Stomach (tissue), 4 donors: ENCODE measurements around the gene UST.

Source experiments
- CTCF ChIP-seq, 7 experiments: fragments of 450-650 bp in 4 of 7; fragments of 200-600 bp in 3 of 7; sonication (generic) in 3 of 7; IDR thresholded peaks; one replicate each; pipeline ENCODE4 v1.5.1; 2016 to 2019; ENCODE audit warnings: antibody characterized with exemption in 7 of 7, control low read depth in 2 of 7, mild to moderate bottlenecking in 1 of 7
- EP300 ChIP-seq: sonication (generic); formaldehyde crosslinking; IDR thresholded peaks from one replicate; pipeline ENCODE4 v1.6.1; 2017; ENCODE audit warnings: antibody characterized with exemption
- POLR2A ChIP-seq, 4 donors: fragments of 450-650 bp; IDR thresholded peaks; one replicate each; pipeline ENCODE4 v1.6.1; 2016; ENCODE audit warnings: antibody characterized with exemption in 4 of 4, control low read depth in 2 of 4, mild to moderate bottlenecking in 1 of 4, moderate library complexity in 1 of 4
- POLR2AphosphoS5 ChIP-seq, 3 donors: sonication (generic); formaldehyde crosslinking; IDR thresholded peaks; one replicate each; pipeline ENCODE4 v1.6.1; 2016; ENCODE audit warnings: antibody characterized with exemption in 3 of 3

GRCh38 chr6:149109397-149110070 is 362.7 kb downstream of the UST start:
- TF ChIP-seq POLR2AphosphoS5 (IDR thresholded peaks at IDR 0.05) (no peak), POLR2A (IDR thresholded peaks at IDR 0.05) (no peak), CTCF (IDR thresholded peaks at IDR 0.05) (no peak), EP300 (no peak)
